HepG2 (cell line): Measurements from ENCODE around the gene JAGN1. TPM values are rescaled to one million over a fixed set of nuclear protein-coding genes. Genes with fewer than 3 reads are reported as not detected.

ENCODE experiments used
- EP300 ChIP-seq, 3 experiments: sonication (generic) in 1 of 3; formaldehyde crosslinking in 1 of 3; IDR thresholded peaks; 2 replicates each; pipeline versions ENCODE4 v1.5.1 to v1.6.1; 2011 to 2020; ENCODE audit warnings: low read depth in 2 of 3, low read length in 2 of 3, borderline replicate concordance in 1 of 3, improper control_type of control experiment in 1 of 3, mild to moderate bottlenecking in 1 of 3, missing genetic modification reagents in 1 of 3, moderate library complexity in 1 of 3
- ETV5 ChIP-seq: IDR thresholded peaks from 2 replicates; pipeline ENCODE4 v1.6.1; 2018; ENCODE audit warnings: missing biosample characterization, missing genetic modification reagents, inconsistent platforms, borderline replicate concordance
- FOSL2 ChIP-seq: sonication (generic); formaldehyde crosslinking; IDR thresholded peaks from 2 replicates; pipeline ENCODE4 v1.4.0; 2020; ENCODE audit warnings: missing genetic modification reagents
- FOXK1 ChIP-seq: sonication (generic); formaldehyde crosslinking; IDR thresholded peaks from 2 replicates; pipeline ENCODE4 v1.4.0; 2020; ENCODE audit warnings: low read depth, missing genetic modification reagents, borderline replicate concordance
- MED1 ChIP-seq: sonication (generic); formaldehyde crosslinking; IDR thresholded peaks from 2 replicates; pipeline ENCODE4 v1.4.0; 2020; ENCODE audit warnings: missing genetic modification reagents
- MXD4 ChIP-seq: IDR thresholded peaks from 2 replicates; pipeline ENCODE4 v1.6.1; 2016; ENCODE audit warnings: mild to moderate bottlenecking, missing biosample characterization, missing genetic modification reagents
- NFYB ChIP-seq: sonication (generic); formaldehyde crosslinking; IDR thresholded peaks from 2 replicates; pipeline ENCODE4 v1.4.0; 2020; ENCODE audit warnings: missing genetic modification reagents
- NONO ChIP-seq, 2 experiments: fragments of 450-650 bp in 1 of 2; sonication (generic) in 1 of 2; formaldehyde crosslinking in 1 of 2; IDR thresholded peaks in 1 of 2; conservative IDR thresholded peaks in 1 of 2; 2 replicates each; pipeline versions ENCODE4 v1.6.1 to v1.8.0; 2017 to 2022; ENCODE audit warnings: mild to moderate bottlenecking in 1 of 2, missing genetic modification reagents in 1 of 2, moderate library complexity in 1 of 2
- POLR2G ChIP-seq: fragments of 200-400 bp; formaldehyde crosslinking; IDR thresholded peaks from 2 replicates; pipeline ENCODE4 v1.6.1; 2018; ENCODE audit warnings: mild to moderate bottlenecking, low read depth, low read length, moderate library complexity
- SIN3A ChIP-seq: IDR thresholded peaks from 2 replicates; pipeline ENCODE4 v1.6.1; 2011; ENCODE audit warnings: low read depth, mild to moderate bottlenecking, control low read depth, low read length, borderline replicate concordance
- SP2 ChIP-seq: sonication (generic); formaldehyde crosslinking; IDR thresholded peaks from 2 replicates; pipeline ENCODE4 v1.5.1; 2020; ENCODE audit warnings: mild to moderate bottlenecking, missing genetic modification reagents
- TGIF2 ChIP-seq: IDR thresholded peaks from 2 replicates; pipeline ENCODE4 v1.6.1; 2016; ENCODE audit warnings: control low read depth, missing compliant biosample characterization
- ZFP36L1 ChIP-seq: sonication (generic); formaldehyde crosslinking; IDR thresholded peaks from 2 replicates; pipeline ENCODE4 v1.8.0; 2022; ENCODE audit warnings: mild to moderate bottlenecking, missing genetic modification reagents, moderate library complexity
- ZNF839 ChIP-seq: sonication (generic); formaldehyde crosslinking; IDR thresholded peaks from 2 replicates; pipeline ENCODE4 v1.4.0; 2020; ENCODE audit warnings: missing genetic modification reagents, mild to moderate bottlenecking, borderline replicate concordance
- polyA plus RNA-seq, 8 experiments: library from polyadenylated mRNA; depleted of rRNA in 3 of 8; stranded (reverse) in 7 of 8; unstranded in 1 of 8; fragments of >200 nt; fragmentation: Illumina TruSeq in 4 of 8; extraction: Trizol in 4 of 8; gene quantifications; 2 replicates each; pipeline versions ENCODE4 v1.2.1 to v1.2.3, GENCODE V29; 2011 to 2016; ENCODE audit warnings: low read depth in 4 of 8, missing spikeins in 1 of 8, mixed read lengths in 1 of 8; ENCODE audit not compliant: insufficient read depth in 1 of 8
- total RNA-seq, 5 experiments: library from RNA; depleted of rRNA; stranded (reverse); fragments of >200 nt; fragmentation: Illumina TruSeq; extraction: Trizol; gene quantifications; 2 replicates each; pipeline ENCODE4 v1.2.3, GENCODE V29; 2016; ENCODE audit warnings: low read depth in 1 of 5
- TF ChIP-seq, protein P1 (sequence below): sonication (generic); formaldehyde crosslinking; conservative IDR thresholded peaks from 2 replicates; pipeline ENCODE4 v1.5.0; 2020; ENCODE audit warnings: missing genetic modification reagents
- TF ChIP-seq, protein P2 (sequence below): sonication (generic); formaldehyde crosslinking; IDR thresholded peaks from 2 replicates; pipeline ENCODE4 v1.8.0; 2022; ENCODE audit warnings: low read depth, missing genetic modification reagents
- TF ChIP-seq, protein P3 (sequence below): sonication (generic); formaldehyde crosslinking; IDR thresholded peaks from 2 replicates; pipeline ENCODE4 v1.4.0; 2020; ENCODE audit warnings: mild to moderate bottlenecking, missing genetic modification reagents
- TF ChIP-seq, protein P4 (sequence below): sonication (generic); formaldehyde crosslinking; IDR thresholded peaks from 2 replicates; pipeline ENCODE4 v1.8.0; 2022; ENCODE audit warnings: mild to moderate bottlenecking, missing genetic modification reagents; ENCODE audit not compliant: insufficient replicate concordance

The JAGN1 gene
- total and polyA plus RNA-seq, 2 of the 13 experiments (the other 11 are each of a cell fraction or from before 2014, with no cell fraction given): 49.9 to 50.9 TPM

DNA sequence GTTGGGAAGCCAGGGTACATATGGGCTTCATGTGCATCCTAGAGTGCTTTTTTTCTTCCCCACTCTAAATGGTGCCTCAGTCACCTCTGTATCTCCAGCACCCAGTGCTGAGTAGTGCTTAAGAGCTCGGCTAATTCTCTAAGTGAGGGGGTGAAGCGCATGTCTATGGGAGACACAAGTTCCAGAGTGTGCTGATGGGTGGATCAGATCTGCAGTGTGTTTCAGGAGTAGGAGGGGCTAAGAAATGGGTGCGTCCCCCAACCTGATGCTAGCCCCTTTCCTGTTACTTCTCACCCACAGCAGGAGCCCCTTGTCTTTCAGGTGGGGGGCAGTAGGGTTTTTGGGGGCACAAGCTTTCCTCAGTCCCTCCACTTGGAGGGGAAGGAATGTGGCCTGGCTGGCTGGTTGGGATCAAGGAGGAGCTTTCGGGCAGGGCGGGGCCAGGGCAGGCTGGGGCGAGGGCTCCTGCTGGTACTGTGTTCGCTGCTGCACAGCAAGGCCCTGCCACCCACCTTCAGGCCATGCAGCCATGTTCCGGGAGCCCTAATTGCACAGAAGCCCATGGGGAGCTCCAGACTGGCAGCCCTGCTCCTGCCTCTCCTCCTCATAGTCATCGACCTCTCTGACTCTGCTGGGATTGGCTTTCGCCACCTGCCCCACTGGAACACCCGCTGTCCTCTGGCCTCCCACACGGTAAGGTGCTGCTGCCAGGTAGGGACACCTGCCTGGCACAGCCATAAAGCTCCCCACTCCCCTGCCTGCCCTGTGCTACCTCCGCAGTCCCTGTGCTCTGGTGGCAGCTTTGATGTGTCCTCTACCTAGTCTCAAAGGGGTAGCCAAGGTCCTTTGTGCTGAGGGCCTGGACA, 12.2 kb downstream of the JAGN1 start, which contains the start of gene IL17RE (continued):
- TF ChIP-seq NONO (IDR thresholded peaks at IDR 0.05) (no peak), NONO (CRISPR knock-in tag; conservative IDR thresholded peaks at IDR 0.05) (no peak), FOXK1 (0 out of 2 replicates have a peak, but pooled peaks have one; percentile 6), SIN3A (0 out of 2 replicates have a peak, but pooled peaks have one; percentile 14), ZNF839 (CRISPR knock-in tag) (peak; percentile 84; the same call in 1 of the 2 replicates), NFYB (CRISPR knock-in tag) (no peak), ZFP36L1 (no peak), MED1 (CRISPR knock-in tag) (no peak), FOSL2 (CRISPR knock-in tag) (0 out of 2 replicates have a peak, but pooled peaks have one; percentile 14), SP2 (no peak), ETV5 (CRISPR knock-in tag) (no peak), TGIF2 (CRISPR knock-in tag) (0 out of 2 replicates have a peak, but pooled peaks have one; percentile 52), EP300 (IDR thresholded peaks at IDR 0.05; ENCODE audit: low read depth in 2 of 2, low read length in 2 of 2) (no peak), EP300 (CRISPR knock-in tag; IDR thresholded peaks at IDR 0.05; ENCODE audit: borderline replicate concordance) (peak; percentile 6; the same call in 1 of the 2 replicates), MXD4 (CRISPR knock-in tag) (peak; percentile 31; the same call in 1 of the 2 replicates), POLR2G (peak; percentile 73)
- TF ChIP-seq, protein P1, sequence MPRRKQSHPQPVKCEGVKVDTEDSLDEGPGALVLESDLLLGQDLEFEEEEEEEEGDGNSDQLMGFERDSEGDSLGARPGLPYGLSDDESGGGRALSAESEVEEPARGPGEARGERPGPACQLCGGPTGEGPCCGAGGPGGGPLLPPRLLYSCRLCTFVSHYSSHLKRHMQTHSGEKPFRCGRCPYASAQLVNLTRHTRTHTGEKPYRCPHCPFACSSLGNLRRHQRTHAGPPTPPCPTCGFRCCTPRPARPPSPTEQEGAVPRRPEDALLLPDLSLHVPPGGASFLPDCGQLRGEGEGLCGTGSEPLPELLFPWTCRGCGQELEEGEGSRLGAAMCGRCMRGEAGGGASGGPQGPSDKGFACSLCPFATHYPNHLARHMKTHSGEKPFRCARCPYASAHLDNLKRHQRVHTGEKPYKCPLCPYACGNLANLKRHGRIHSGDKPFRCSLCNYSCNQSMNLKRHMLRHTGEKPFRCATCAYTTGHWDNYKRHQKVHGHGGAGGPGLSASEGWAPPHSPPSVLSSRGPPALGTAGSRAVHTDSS (CRISPR knock-in tag): no peak
- TF ChIP-seq, protein P2, sequence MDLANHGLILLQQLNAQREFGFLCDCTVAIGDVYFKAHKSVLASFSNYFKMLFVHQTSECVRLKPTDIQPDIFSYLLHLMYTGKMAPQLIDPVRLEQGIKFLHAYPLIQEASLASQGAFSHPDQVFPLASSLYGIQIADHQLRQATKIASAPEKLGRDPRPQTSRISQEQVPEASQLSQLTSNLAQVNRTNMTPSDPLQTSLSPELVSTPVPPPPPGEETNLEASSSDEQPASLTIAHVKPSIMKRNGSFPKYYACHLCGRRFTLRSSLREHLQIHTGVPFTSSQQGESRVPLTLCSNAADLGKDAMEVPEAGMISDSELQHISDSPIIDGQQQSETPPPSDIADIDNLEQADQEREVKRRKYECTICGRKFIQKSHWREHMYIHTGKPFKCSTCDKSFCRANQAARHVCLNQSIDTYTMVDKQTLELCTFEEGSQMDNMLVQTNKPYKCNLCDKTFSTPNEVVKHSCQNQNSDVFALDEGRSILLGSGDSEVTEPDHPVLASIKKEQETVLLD (CRISPR knock-in tag): no peak
- TF ChIP-seq, protein P3, sequence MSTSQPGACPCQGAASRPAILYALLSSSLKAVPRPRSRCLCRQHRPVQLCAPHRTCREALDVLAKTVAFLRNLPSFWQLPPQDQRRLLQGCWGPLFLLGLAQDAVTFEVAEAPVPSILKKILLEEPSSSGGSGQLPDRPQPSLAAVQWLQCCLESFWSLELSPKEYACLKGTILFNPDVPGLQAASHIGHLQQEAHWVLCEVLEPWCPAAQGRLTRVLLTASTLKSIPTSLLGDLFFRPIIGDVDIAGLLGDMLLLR (CRISPR knock-in tag): peak; percentile 89; the same call in 1 of the 2 replicates
- TF ChIP-seq, protein P4, sequence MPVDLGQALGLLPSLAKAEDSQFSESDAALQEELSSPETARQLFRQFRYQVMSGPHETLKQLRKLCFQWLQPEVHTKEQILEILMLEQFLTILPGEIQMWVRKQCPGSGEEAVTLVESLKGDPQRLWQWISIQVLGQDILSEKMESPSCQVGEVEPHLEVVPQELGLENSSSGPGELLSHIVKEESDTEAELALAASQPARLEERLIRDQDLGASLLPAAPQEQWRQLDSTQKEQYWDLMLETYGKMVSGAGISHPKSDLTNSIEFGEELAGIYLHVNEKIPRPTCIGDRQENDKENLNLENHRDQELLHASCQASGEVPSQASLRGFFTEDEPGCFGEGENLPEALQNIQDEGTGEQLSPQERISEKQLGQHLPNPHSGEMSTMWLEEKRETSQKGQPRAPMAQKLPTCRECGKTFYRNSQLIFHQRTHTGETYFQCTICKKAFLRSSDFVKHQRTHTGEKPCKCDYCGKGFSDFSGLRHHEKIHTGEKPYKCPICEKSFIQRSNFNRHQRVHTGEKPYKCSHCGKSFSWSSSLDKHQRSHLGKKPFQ: no peak
